Heart right ventricle (tissue), 16 donors: ENCODE measurements around the gene ARID3B. TPM values are rescaled to one million over a fixed set of nuclear protein-coding genes. Genes with fewer than 3 reads are reported as not detected.

Experiments used
- ATAC-seq, 8 donors: fragments of 200-7000 bp; cut with Tn5 transposase; one replicate each; pipeline ENCODE4 v1.9.1; 2020; ENCODE audit warnings: mild to moderate bottlenecking in 8 of 8, moderate library complexity in 8 of 8, moderate number of reproducible peaks in 1 of 8
- DNase-seq, 2 donors: peaks; one replicate each; pipeline ENCODE4 v3.0.0-alpha.2; 2020
- H3K27ac ChIP-seq, 10 donors: fragments of 200-600 bp; sonication (generic) in 2 of 10; one replicate each; pipeline versions ENCODE4 v1.5.0 to v1.8.0; 2020 to 2022; ENCODE audit warnings: mild to moderate bottlenecking in 3 of 10
- H3K27me3 ChIP-seq, 7 donors: fragments of 200-600 bp; one replicate each; pipeline ENCODE4 v1.8.0; 2021 to 2022; ENCODE audit warnings: mild to moderate bottlenecking in 2 of 7
- H3K36me3 ChIP-seq, 9 donors: fragments of 200-600 bp; sonication (generic) in 1 of 9; one replicate each; pipeline versions ENCODE4 v1.5.0 to v1.8.0; 2020 to 2022; ENCODE audit warnings: mild to moderate bottlenecking in 2 of 9
- H3K4me1 ChIP-seq, 9 donors: fragments of 200-600 bp; sonication (generic) in 1 of 9; one replicate each; pipeline versions ENCODE4 v1.5.0 to v1.8.0; 2020 to 2022; ENCODE audit warnings: mild to moderate bottlenecking in 4 of 9
- H3K4me3 ChIP-seq, 10 donors: fragments of 200-600 bp; sonication (generic) in 2 of 10; one replicate each; pipeline versions ENCODE4 v1.5.0 to v1.8.0; 2020 to 2022; ENCODE audit warnings: mild to moderate bottlenecking in 7 of 10, moderate library complexity in 2 of 10
- H3K9me3 ChIP-seq, 11 donors: fragments of 200-600 bp in 10 of 11; sonication (generic) in 2 of 11; one replicate each; pipeline versions ENCODE4 v1.5.0 to v1.8.0; 2013 to 2022; ENCODE audit warnings: mild to moderate bottlenecking in 2 of 11, control low read depth in 1 of 11, moderate library complexity in 1 of 11
- WGBS, 2 donors: extraction: QIAGEN DNeasy Blood & Tissue Kit; methylation state at CpG; one replicate each; pipeline ENCODE4 v1.1.7; 2013; ENCODE audit warnings: inconsistent platforms in 1 of 2; 5-methylcytosine and 5-hydroxymethylcytosine counted together
- intact Hi-C, 10 donors: fragments of 100-400 bp; cut with DNase I; formaldehyde crosslinking; loops; one replicate each; pipeline versions ENCODE4 v1.11.1 to v1.14.2; 2022
- polyA plus RNA-seq, 2 donors: library from polyadenylated mRNA; stranded (reverse); fragments of 200-250 nt; gene quantifications; one replicate each; pipeline ENCODE4 v1.2.3, GENCODE V29; 2013
- total RNA-seq, 10 donors: library from RNA; stranded (reverse); fragmentation: NEBNext Ultra II Directional in 3 of 10; extraction: Animal tissue kit (Norgen Biotek cat#: 25700) in 3 of 10; gene quantifications; one replicate each; pipeline versions ENCODE4 v1.2.1 to v1.2.4, GENCODE V29; 2021 to 2023
- TF ChIP-seq, protein P1 (sequence below), 9 donors: fragments of 200-600 bp; sonication (generic) in 2 of 9; IDR thresholded peaks; one replicate each; pipeline versions ENCODE4 v1.5.0 to v1.8.0; 2021 to 2022; ENCODE audit warnings: antibody characterized with exemption in 9 of 9, mild to moderate bottlenecking in 5 of 9, moderate library complexity in 1 of 9
- donor health status: Arrhythmogenic right ventricular cardiomyopathy.
- donor health status: ischemic (EF 13 %, LVEDD 7.1; RV severe dilation, severe dysfunction).
- donor health status: healthy with polysubstance abuse.
- donor health status: DM: no; HTN: yes; CAD: no.
- donor health status: DM: no; HTN: no; CAD: no.
- donor health status: ischemic (EF 25% LVEDD 6.9; RV normal size, moderate dysfunction).
- donor health status: ischemic (EF 25% LVEDD 5.7; RV mildly dilated, moderate dysfunction).
- donor health status: healthy.
- donor health status: DM: yes; HTN: yes; CAD: no.
- donor health status: Ischemic cardiomyopathy.
- donor health status: ischemic (EF 35%, LVEDD 5.7; RV mildly dilated, moderate dysfunction).
- donor health status: nonischemic (EF 11% LVEDD 7.7; RV severe dilation, severe dysfunction).
- donor health status: DM: yes; HTN: yes; CAD: no.
- donor health status: PGD.
- donor health status: ischemic (EF 29% LVEDD 5.4; RV normal size, mild dysfunction).
- donor health status: nonischemic (EF 23%, LVEDD 6.1; RV moderate dilation, normal function).

ARID3B gene
- total and polyA plus RNA-seq, 12 donors: 1.2 to 3.7 (median 2.4) TPM

GRCh38 chr15:74613953-74614743, 73.1 kb downstream of the ARID3B start:
- DNase-seq: no peak
- H3K27me3 ChIP-seq: no peaks in the 10 kb centered on the region

GRCh38 chr15:74614744-74615507, 73.9 kb downstream of the ARID3B start:
- 0 to 1% methylated on average over 70 to 76 of the region's 76 CpGs for WGBS, 2 donors
- Histone ChIP-seq H3K27ac (peak overlapping the region; percentile 82 to 99 (median 98)), H3K36me3 (peaks cover 0 to 14% (median 10%) of the 10 kb centered on the region in 9 donors), H3K4me3 (peak overlapping the region; percentile 77 to 100 (median 95)), H3K9me3 (no peaks in the 10 kb centered on the region), H3K27me3 (no peaks in the 10 kb centered on the region), H3K4me1 (peaks cover 21 to 68% (median 50%) of the 10 kb centered on the region in 9 donors)
- ATAC-seq: peak; percentile 71 to 87 (median 81)
- intact Hi-C loops: loop anchor here (2.0 to 10.0 kb wide), 8 partner anchors 68 to 330 kb away; partner anchors contain the start of genes ARID3B (in 7 of the 10) and UBL7 (in 4 of the 10)
- DNase-seq: peak; percentile 87 to 90
- TF ChIP-seq, protein P1, sequence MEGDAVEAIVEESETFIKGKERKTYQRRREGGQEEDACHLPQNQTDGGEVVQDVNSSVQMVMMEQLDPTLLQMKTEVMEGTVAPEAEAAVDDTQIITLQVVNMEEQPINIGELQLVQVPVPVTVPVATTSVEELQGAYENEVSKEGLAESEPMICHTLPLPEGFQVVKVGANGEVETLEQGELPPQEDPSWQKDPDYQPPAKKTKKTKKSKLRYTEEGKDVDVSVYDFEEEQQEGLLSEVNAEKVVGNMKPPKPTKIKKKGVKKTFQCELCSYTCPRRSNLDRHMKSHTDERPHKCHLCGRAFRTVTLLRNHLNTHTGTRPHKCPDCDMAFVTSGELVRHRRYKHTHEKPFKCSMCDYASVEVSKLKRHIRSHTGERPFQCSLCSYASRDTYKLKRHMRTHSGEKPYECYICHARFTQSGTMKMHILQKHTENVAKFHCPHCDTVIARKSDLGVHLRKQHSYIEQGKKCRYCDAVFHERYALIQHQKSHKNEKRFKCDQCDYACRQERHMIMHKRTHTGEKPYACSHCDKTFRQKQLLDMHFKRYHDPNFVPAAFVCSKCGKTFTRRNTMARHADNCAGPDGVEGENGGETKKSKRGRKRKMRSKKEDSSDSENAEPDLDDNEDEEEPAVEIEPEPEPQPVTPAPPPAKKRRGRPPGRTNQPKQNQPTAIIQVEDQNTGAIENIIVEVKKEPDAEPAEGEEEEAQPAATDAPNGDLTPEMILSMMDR (IDR thresholded peaks at IDR 0.05): no peak

More at GRCh38 chr15:74613953-74614743, 73.1 kb downstream of the ARID3B start:
- peaks cover 0 to 7% (median 2%) of the 10 kb centered on the region in 9 donors for H3K36me3 ChIP-seq
- TF ChIP-seq, protein P1 (IDR thresholded peaks at IDR 0.05): no peak
- peak overlapping the region in 9 of 10 donors; percentile 96 to 99 (median 98) for H3K27ac ChIP-seq
- H3K9me3 ChIP-seq: no peaks in the 10 kb centered on the region
- WGBS, 2 donors: 34 to 35% methylated on average over 38 of the region's 38 CpGs
- H3K4me1 ChIP-seq: peaks cover 21 to 65% (median 53%) of the 10 kb centered on the region in 9 donors
- intact Hi-C loops: loop anchor here in 6 of 10 donors (2.0 to 10.0 kb wide), 7 partner anchors 67 to 331 kb away; partner anchors contain the start of genes UBL7 (in 3 of the 6) and ARID3B (in 2 of the 6)
- H3K4me3 ChIP-seq: peak overlapping the region; percentile 77 to 100 (median 95)
- no peak for ATAC-seq

DNA sequence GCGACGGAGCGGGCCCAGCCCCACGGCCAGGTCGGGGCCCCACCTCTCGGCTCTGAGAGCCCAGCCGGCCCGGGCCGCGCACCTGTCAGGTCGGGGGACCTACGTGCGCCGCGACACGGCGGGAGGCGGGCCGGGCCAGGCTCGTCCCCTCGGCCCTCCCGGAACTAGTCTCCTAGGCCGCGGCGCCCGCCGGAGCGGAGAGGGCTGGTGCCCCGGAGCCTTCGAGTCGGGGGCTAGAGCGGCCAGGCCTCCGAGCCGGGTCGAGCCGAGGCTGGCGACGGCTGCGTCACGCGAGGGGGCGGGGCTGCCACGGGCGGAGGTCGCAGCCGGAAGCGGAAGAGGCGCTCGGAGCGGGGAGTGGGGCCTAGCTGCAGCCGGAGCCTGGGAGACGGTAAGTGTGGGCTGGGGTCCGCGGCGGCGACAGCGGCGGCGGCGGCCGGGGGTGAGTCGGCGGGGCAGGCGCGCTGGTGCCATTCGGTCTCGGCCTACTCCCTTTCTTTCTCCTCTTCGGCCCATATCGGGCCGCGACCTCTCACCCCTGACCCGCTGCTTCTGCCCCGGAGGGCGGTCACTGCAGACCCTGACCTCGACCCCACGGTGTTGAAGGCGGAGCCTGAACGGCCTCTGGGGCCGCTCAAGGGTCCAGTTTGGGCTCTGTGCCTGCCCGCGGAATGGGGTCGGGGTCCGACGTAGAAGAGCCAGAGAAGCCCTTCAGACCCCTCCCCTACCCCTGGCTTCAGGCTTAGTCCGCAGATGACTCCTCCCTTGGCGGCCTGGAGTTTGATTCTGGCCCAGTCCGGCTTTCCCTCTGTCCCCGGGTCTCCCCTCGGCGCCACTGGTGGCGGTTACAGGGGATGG, 74.7 kb downstream of the ARID3B start, which contains the start of gene CLK3:
Gene CLK3 (plus strand): TSS at position 329 of the 858 bp plus-strand sequence. CDS start 3,361 bp downstream, outside the sequence.
- Histone ChIP-seq H3K9me3 (no peaks in the 10 kb centered on the region), H3K4me1 (peaks cover 14 to 68% (median 46%) of the 10 kb centered on the region in 9 donors), H3K27ac (peak within 1 kb of the TSS; percentile 82 to 99 (median 98)), H3K27me3 (no peaks in the 10 kb centered on the region), H3K36me3 (peaks cover 0 to 22% (median 18%) of the 10 kb centered on the region in 9 donors), H3K4me3 (peak within 1 kb of the TSS; percentile 77 to 100 (median 95))
- TF ChIP-seq, protein P1 (IDR thresholded peaks at IDR 0.05): no peak
- DNase-seq: peak; percentile 95 to 98
- WGBS, 2 donors: 0 to 1% methylated on average over 64 to 91 of the region's 91 CpGs
- ATAC-seq: peak; percentile 80 to 90 (median 86)
- intact Hi-C loops: loop anchor here (2.0 to 10.0 kb wide), 8 partner anchors 69 to 329 kb away; partner anchors contain the start of genes ARID3B (in 6 of the 10) and UBL7 (in 4 of the 10)
